Cardiac muscle cell (in vitro differentiated cells and primary cell): Measurements from ENCODE around the gene ZNF827. TPM values are rescaled to one million over a fixed set of nuclear protein-coding genes. Genes with fewer than 3 reads are reported as not detected.
A peak's percentile ranks its signal among the peaks of the same experiment; 100 is the strongest.

Experiments used
- DNase-seq, 2 donors: peaks; one replicate each; pipeline versions ENCODE4 v3.0.0 to v3.0.0-alpha.2; 2010 to 2017; ENCODE audit warnings: low read depth in 1 of 2, low spot score in 1 of 2
- H3K27ac ChIP-seq: fragments of 200-600 bp; sonication (generic); 2 replicates; pipeline ENCODE4 v1.5.1; 2016
- H3K27me3 ChIP-seq: fragments of 200-600 bp; sonication (generic); 2 replicates; pipeline ENCODE4 v1.6.0; 2016; ENCODE audit warnings: control low read depth
- H3K36me3 ChIP-seq: fragments of 200-600 bp; sonication (generic); 2 replicates; pipeline ENCODE4 v1.5.1; 2016; ENCODE audit warnings: control low read depth
- H3K4me1 ChIP-seq: fragments of 200-600 bp; sonication (generic); 2 replicates; pipeline ENCODE4 v1.8.1; 2017; ENCODE audit warnings: low read depth, mild to moderate bottlenecking, mixed run types
- H3K4me3 ChIP-seq: fragments of 200-600 bp; sonication (generic); 2 replicates; pipeline ENCODE4 v1.5.1; 2016; ENCODE audit warnings: mild to moderate bottlenecking
- H3K9me3 ChIP-seq: fragments of 200-600 bp; sonication (generic); 2 replicates; pipeline ENCODE4 v1.5.1; 2017; ENCODE audit warnings: low read depth, mild to moderate bottlenecking, control low read depth
- CTCF ChIP-seq: IDR thresholded peaks from 2 replicates; pipeline ENCODE4 v1.5.1; 2012; ENCODE audit warnings: low read depth, mild to moderate bottlenecking, low read length
- polyA plus RNA-seq: library from polyadenylated mRNA; unstranded; fragments of >200 nt; fragmentation: Nextera tagmentation; extraction: Ambion mirVana; gene quantifications from 2 replicates; pipeline ENCODE4 v1.2.1, GENCODE V29; 2016
- total RNA-seq: library from RNA; depleted of rRNA; stranded (reverse); fragments of >200 nt; gene quantifications from 2 replicates; pipeline ENCODE4 v1.2.3, GENCODE V29; 2016

Gene ZNF827
- total and polyA plus RNA-seq, 2 experiments from 2014 or later: 13.2 to 37.3 TPM

DNA sequence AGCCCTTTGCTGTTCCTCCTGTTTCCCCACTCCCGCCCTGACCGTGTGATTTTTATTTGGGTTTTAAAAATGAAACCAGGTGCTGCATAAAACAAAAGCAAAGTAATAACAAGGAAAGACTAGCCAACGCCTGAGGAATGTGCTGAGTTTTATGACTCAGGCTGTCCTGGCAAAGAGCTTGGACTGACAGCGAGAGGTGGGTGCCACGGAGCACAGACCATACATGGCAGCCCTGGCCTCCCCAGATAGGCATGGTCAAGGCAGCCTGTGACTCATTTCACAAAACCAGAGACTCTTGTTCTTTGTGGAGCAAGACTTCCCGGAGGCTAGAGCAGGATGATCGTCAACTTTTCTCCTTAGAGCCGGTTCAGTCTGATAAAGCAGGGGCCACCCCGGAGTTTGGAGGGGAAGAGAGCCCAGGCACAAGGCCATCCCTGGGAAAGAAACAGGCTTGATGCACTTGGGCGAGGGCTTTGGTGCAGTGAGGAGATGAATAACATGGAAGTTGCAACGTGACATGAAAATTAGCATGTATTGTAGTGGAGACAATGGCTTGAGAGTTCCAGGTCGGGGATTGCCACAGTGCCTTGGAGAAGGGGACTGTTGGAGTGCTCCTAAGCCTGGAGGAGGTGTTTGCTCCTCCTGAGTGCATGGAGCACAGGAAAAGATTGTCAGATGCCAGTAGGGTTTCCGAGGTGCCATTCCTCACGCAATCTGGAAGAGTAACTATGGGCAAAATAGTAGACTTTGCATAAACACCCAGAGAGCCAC is 203.9 kb downstream of the ZNF827 start:
- no peaks in the 10 kb centered on the region for H3K4me1 ChIP-seq
- H3K9me3 ChIP-seq: no peaks in the 10 kb centered on the region
- DNase-seq: peak in 1 of 2 donors; percentile 98
- H3K4me3 ChIP-seq: no peak overlapping the region
- no peaks in the 10 kb centered on the region for H3K36me3 ChIP-seq
- no peaks in the 10 kb centered on the region for H3K27me3 ChIP-seq
- no peak for TF ChIP-seq CTCF
- H3K27ac ChIP-seq: no peak overlapping the region

DNA sequence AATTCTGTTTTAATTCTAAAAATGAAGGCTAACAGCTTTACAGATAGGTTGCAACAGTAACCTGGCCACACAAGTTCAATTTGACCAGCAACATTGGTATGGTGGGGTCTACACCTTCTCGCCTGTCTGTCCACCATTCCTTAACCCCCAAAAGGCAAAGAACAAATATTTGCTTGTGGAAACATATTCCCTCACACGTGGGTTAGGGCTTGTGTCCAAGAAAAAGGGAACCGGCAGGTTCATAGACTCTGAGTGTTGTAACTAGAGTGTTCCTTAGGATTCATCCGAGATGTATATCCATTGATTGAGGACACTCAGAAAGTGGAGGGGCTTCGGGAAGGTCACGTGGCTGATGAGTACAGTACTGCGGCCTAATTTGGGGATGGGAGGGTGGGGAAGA is 204.6 kb downstream of the ZNF827 start:
- no peak for TF ChIP-seq CTCF
- peak in 1 of 2 donors; percentile 34 for DNase-seq
- Histone ChIP-seq H3K9me3 (no peaks in the 10 kb centered on the region), H3K36me3 (no peaks in the 10 kb centered on the region), H3K27me3 (no peaks in the 10 kb centered on the region), H3K4me1 (no peaks in the 10 kb centered on the region), H3K4me3 (no peak overlapping the region), H3K27ac (no peak overlapping the region)

GRCh38 chr4:145732895-145733880 is 205.4 kb downstream of the ZNF827 start:
- Histone ChIP-seq H3K27me3 (no peaks in the 10 kb centered on the region), H3K4me1 (no peaks in the 10 kb centered on the region), H3K27ac (peak overlapping the region; percentile 75), H3K36me3 (no peaks in the 10 kb centered on the region), H3K9me3 (no peaks in the 10 kb centered on the region), H3K4me3 (peak overlapping the region; percentile 47)
- DNase-seq: peak; percentile 96 to 98
- TF ChIP-seq CTCF: no peak

DNA sequence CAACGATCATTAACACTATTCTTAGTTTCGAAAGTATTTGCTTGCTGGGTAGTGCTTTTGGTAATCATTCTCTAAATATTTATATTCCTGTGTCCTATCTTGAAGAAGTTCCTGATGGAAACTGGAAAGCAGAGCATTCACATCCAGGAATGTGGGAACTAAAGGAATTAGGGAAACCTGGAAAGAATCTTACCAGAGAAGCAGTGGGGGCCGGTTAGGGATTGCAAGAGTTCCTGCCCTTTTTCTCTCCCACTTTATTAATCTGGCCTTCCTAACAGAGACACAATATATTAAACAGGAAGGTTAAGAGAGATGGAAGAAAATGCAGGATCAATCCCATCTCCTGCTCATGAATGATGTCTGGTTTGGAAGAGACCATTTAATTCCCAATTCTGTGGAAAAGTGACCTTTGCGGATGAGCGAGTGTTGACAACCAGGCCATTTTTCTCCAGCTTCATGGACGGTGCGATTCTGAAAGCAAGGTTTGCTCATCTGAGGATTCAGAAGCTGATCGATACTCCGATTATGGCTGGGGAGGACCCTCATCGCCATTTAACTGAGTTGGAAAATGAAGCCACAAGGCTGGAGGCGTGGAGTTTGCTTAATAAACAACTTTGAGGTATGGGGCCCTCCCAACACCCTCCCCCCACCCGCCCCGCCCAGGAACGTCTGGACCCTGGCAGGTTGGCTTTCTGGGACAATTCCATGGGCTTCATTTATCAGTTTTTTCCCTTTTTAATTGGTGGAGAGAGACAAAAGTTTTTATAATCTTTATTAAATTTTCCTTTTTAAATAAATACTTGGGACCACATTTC is 206.4 kb downstream of the ZNF827 start:
- peak in 1 of 2 donors; percentile 10 for DNase-seq

More for the DNA sequence above, 206.4 kb downstream of the ZNF827 start:
- no peaks in the 10 kb centered on the region for H3K36me3 ChIP-seq
- no peak for TF ChIP-seq CTCF
- no peaks in the 10 kb centered on the region for H3K27me3 ChIP-seq
- H3K27ac ChIP-seq: peak overlapping the region; percentile 65
- H3K4me3 ChIP-seq: peak overlapping the region; percentile 47
- H3K4me1 ChIP-seq: no peaks in the 10 kb centered on the region
- H3K9me3 ChIP-seq: no peaks in the 10 kb centered on the region
